GM18507 (cell line): ENCODE results near the gene ERN1.
"Not testable (repeated sequence)": the region's sequence is repeated elsewhere in the genome, so short reads cannot be mapped to it uniquely, and the experiment has no call there.

Source experiments
- DNase-seq: peaks from one replicate; pipeline ENCODE4 v3.0.0; 2011; ENCODE audit warnings: low read depth; ENCODE audit not compliant: insufficient read length; ENCODE audit errors: extremely low spot score
- FAIRE-seq: peaks from 2 replicates; lab custom pipeline; 2011; peaks lifted over from hg19 to GRCh38; lab: Jason Lieb, UNC

The ERN1 gene

GRCh38 chr17:64017381-64017980 is 112.5 kb downstream of the ERN1 start:
- FAIRE-seq (no peak), DNase-seq (no peak)

GRCh38 chr17:64016974-64017373 is 113.0 kb downstream of the ERN1 start:
- DNase-seq (no peak), FAIRE-seq (no peak)

- FAIRE-seq (peak; percentile 35), DNase-seq (no peak)
Measured at GRCh38 chr17:64016231-64016784, 113.6 kb downstream of the ERN1 start.

- DNase-seq (no peak), FAIRE-seq (no peak)
Measured at GRCh38 chr17:64015447-64015846, 114.5 kb downstream of the ERN1 start.

GRCh38 chr17:64009571-64010402 is 120.2 kb downstream of the ERN1 start:
- DNase-seq (no peak), FAIRE-seq (no peak)

GRCh38 chr17:64008830-64009229 is 121.1 kb downstream of the ERN1 start:
- FAIRE-seq (no peak), DNase-seq (no peak)

GRCh38 chr17:64008346-64008745 is 121.6 kb downstream of the ERN1 start:
- no peak for DNase-seq

GRCh38 chr17:64007838-64008282 is 122.1 kb downstream of the ERN1 start:
- DNase-seq (no peak), FAIRE-seq (no peak)

More at GRCh38 chr17:64008346-64008745, 121.6 kb downstream of the ERN1 start:
- FAIRE-seq: no peak

GRCh38 chr17:64007089-64007837 is 122.7 kb downstream of the ERN1 start:
- FAIRE-seq, DNase-seq: not testable (repeated sequence)

GRCh38 chr17:64006361-64007088 is 123.4 kb downstream of the ERN1 start:
- DNase-seq: no peak

GRCh38 chr17:64005734-64006167 is 124.2 kb downstream of the ERN1 start:
- FAIRE-seq: no peak
- no peak for DNase-seq

More at GRCh38 chr17:64006361-64007088, 123.4 kb downstream of the ERN1 start:
- FAIRE-seq: no peak

GRCh38 chr17:64004903-64005733 is 124.8 kb downstream of the ERN1 start:
- FAIRE-seq (no peak), DNase-seq (no peak)

GRCh38 chr17:64004218-64004770 is 125.7 kb downstream of the ERN1 start:
- DNase-seq (no peak), FAIRE-seq (no peak)

GRCh38 chr17:64003526-64004121 is 126.3 kb downstream of the ERN1 start:
- DNase-seq: no peak
- no peak for FAIRE-seq

GRCh38 chr17:64002658-64003525 is 127.1 kb downstream of the ERN1 start:
- FAIRE-seq (no peak), DNase-seq (no peak)

- FAIRE-seq (no peak), DNase-seq (no peak)
Measured at GRCh38 chr17:64001763-64002529, 128.0 kb downstream of the ERN1 start.
